HG03565 (cell line): ENCODE results near the gene AK5.

Experiments
- ATAC-seq: cut with Tn5 transposase; IDR thresholded peaks from one replicate; pipeline ENCODE4 v1.9.1; 2021; ENCODE audit warnings: mild to moderate bottlenecking, moderate library complexity; ENCODE audit not compliant: unreplicated experiment

AK5 gene

GRCh38 chr1:77538956-77539518 is 257.2 kb downstream of the AK5 start:
- ATAC-seq, result peak; percentile 67

- no peak for ATAC-seq
These were observed 257.8 kb downstream of the AK5 start for GRCh38 chr1:77539519-77540142.

DNA sequence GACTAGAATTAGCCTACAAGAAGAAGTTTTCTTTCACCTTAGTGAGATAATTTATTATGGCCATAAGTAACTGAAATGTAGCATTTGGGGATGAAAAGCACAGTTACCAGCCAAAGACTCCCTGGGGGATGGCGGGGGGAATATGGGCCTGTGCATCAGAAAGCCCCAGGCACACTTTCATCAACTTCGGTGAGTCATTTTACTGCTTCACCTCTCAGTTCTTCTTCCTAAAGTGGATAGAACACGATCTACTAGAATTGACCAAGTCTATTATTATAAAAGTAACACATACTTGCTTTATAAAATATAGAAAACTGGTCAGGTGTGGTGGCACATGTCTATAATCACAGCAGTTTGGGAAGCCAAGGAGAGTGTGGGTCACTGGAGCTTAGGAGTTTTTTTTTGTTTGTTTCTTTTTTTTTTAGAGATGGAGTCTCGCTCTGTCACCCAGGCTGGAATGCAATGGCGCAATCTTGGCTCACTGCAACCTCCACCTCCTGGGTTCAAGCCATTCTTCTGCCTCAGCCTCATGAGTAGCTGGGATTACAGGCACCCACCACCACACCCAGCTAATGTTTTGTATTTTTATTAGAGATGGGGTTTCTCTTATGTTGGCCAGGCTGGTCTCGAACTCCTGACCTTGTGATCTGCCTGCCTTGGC is 258.8 kb downstream of the AK5 start:
- ATAC-seq, result no peak

GRCh38 chr1:77541162-77541545 is 259.3 kb downstream of the AK5 start:
- ATAC-seq, result peak; percentile 34

DNA sequence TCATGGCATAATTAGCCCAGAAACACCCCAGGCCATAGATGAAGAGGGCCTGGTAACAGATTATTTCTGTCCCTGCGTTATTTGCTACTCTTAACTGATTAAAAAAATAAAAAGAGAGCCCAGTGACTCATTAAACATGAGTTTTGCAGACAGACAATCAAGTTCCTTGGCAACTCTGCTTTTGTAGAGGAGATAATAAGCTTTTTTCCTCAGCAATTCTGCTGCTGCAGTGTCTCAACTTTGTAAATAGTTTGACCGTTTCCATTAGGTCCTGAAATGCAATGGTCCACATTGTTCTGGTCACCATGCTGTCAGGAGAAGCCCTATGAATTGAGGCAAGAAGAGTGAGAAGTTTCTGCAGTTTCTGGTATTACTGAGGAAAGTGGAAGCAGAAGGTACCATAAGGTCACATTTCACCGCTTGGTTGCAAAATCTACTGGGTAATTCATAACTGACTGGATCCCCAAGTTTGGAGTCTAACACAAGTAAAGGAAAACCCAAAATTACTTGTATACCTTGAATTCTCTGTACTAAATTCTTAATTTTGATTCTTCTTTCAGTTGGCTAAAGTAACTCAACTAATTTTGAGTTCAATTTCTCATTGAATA is 261.1 kb downstream of the AK5 start:
- no peak for ATAC-seq

DNA sequence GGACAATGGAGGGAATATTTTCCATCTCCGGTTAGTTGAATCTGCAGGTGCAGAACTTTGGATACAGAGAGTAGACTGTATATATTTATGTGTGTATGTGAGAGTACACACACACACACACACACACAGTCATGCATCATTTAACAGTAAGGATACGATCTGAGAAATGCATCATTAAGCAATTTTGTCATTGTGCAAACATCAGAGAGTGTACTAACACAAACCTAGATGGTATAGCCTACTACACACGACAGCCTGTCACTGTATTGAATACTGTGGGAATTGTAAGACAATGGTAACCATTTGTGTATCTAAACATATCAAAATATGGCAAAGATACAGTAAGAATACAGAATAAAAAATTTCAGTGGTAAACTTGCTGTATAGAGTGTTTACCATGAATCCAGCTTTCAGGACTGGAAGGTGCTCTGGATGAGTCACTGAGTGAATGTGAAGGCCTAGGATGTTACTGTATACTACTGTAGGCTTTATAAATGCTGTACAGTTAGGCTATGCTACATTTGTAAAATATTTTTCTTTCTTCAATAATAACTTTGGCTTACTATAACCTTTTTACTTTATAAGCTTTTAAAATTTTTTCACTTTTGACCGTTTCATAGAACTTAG is 262.1 kb downstream of the AK5 start:
- ATAC-seq, result no peak

GRCh38 chr1:77544845-77545244 is 263.0 kb downstream of the AK5 start:
- ATAC-seq, result no peak

DNA sequence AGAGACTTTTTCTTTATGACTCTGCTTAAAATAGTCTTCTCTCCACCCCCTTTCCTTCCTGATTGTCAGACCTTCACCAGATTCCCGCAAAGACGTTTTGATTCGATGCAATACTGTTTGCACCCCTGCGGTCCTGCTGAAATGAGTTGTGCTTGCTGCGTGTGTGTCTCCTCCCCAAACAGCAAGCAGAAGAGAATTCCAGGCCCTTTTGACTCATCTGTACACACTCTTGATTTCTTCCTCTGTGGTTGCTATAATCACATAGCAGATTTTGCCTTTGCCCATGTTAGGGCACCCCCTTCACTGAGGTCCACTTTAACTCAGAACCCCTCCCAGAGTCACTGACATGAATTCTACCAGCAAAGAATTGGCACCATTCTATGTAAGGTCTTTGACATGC is 264.2 kb downstream of the AK5 start:
- no peak for ATAC-seq

- no peak for ATAC-seq
These were observed 265.1 kb downstream of the AK5 start for GRCh38 chr1:77546890-77547289.

DNA sequence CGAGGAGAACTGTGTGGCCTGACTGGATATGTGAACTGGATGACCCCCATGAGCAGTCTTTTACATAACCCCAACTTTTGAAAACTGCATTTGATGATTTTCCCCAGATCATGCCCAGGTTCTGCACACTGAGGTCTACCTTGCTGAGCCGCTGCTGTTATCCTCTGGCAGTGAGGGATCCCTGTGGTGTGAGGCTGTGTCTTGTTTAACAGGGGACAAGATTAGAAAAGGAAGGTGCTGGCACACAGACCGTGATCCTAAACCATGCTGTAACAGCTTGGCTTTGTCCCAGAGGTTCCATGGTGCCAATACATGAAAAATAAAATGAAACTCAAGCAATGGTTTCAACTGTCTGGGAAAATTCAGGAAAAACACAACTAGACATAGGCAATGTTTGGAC is 266.5 kb downstream of the AK5 start:
- no peak for ATAC-seq

DNA sequence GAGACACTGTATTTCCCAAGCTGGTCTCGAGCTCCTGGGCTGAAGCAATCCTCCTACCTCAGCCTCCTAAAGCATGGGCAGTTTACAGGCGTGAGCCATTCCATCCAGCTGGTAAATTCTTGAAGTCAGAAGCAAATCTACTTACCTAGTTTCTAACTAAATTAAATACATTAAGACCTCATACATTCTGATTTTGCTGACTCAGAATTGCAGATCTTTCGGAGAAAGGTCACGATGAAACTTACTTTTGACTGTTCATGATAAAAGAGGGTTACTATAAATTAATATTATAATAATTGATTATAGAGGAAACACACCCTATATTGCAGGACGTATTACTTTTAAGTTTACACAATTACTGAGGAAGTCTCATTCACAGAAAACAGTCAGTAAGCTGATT is 268.3 kb downstream of the AK5 start:
- ATAC-seq, result no peak

DNA sequence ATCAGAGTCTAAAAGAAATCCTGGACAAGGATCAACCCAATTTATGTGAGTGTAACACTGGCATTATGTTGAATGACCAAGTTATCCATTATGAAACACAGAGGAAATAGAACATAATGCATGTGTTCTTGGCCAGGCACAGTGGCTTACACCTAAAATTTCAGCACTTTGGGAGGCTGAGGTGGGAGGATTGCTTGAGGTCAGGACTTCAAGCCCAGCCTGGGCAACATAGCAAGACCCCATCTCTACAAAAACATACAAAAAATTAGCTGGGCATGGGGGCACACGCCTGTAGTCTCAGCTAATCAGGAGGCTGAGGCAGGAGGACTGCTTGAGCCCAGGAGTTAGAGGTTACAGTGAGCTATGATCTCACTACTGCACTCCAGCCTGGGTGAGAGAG is 270.8 kb downstream of the AK5 start:
- ATAC-seq, result no peak

DNA sequence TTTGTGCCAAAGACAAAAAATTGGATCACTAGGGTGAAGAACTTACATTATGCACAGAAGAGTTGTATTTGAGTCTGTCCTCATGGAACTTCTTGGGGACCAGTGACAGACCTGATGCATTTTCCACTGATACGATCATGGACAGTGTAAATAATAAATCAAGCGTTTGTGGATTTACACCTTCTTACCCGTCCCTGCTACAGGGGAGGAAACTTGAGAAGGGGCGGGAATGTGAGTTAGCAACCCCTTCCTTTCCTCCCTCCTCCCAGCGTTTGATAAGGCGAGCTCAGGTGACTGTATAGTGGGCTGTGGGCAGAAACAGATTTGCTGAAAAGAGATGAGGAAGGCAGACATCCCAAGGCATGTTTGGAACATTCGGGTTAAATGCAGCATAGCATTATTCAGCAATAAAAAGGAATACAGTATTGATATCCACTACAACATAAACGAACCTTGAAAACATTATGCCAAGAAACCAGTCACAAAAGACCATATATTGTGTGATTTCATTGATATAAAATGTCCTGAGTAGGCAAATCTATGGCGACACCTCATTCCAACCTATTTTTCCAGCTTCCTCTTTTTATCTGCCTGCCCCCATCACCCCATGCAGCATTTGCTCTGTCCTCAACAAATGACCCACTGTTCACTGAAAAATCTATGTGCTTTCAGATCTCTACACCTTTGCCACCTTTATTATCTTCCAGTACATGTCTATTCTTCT is 271.9 kb downstream of the AK5 start:
- ATAC-seq, result no peak

DNA sequence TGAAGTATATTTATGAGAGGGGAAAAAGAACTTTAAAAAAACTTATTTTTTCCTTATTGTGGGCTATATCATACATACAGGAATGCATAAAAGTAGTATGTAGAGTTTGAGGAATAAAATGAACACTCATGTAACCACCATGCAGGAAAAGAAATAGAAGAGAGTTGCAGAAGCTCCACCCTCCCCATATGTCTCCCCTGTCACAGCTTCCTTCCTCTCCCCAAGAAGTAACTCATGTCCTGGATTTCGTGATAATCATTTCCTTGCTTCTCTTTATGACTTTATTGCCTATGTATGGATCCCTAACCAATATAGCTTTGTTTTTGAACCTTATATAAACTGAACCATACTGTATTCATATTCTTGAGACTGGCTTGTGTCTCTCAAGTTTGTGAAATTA is 274.2 kb downstream of the AK5 start:
- no peak for ATAC-seq

- ATAC-seq, result no peak
These were observed 275.2 kb downstream of the AK5 start for GRCh38 chr1:77557053-77557452.

- ATAC-seq, result no peak
These were observed 276.9 kb downstream of the AK5 start for GRCh38 chr1:77558591-77559164.

DNA sequence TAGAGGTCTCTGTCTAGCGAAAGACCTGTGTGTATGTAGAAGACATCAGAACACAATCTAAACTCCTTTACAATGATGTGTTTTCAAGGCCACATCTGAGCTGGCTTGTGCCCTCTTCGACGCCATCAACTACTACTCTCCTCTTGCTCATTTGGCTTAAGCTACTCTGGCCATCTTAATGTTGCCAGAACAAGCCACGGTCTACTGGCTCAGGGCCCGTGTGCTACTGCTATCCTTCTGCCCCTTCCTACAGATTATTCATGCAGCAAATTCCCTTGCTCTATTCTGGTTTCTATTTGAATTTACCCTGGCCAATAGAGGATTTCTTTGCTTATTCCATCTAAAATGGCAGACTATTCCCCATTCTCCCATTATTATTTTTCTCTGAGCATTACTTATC is 278.9 kb downstream of the AK5 start:
- no peak for ATAC-seq

DNA sequence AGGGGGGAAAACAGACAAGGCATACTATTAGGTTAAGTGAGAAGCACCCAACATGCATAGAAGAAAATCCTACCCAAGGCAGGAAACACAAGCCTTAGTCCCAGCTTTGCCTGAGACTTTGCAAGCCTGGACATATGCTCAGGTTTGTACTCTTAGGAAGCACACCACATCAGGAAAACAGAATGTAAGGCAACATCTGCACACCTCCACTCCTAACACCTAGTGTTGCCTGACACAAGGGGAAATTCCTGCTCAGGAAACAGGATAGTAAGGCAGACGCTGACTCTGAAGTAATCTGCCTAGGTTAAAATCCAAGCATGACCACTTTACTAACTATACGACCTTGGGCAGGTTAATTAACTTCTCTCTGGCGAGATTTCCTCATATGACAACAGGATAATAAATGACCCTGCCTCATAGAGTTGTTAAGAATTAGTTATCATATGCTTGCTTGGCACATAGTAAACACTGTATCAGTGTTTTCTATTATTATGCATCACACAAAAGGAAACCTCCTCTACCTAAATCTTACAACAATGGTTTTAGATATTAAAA is 280.9 kb downstream of the AK5 start:
- ATAC-seq, result no peak

- no peak for ATAC-seq
These were observed 283.5 kb downstream of the AK5 start for GRCh38 chr1:77565321-77565720.

DNA sequence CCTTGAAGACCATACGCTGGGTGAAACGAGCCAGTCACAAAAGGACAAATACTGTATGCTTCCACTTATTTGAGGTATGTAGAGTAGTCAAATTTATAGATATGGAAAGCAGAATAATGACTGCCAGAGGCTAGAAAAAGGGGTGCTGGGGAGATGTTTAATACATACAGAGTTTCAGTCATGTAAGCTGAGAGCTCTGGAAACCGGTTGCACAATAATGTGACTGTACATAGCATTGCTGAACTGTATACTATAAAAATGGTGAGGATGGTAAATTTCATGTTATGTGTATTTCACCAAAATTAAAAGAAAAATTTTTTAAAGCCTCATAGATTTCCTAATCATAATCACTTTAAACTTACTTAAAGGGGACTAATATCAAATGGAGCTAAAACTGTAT is 289.8 kb downstream of the AK5 start:
- no peak for ATAC-seq

DNA sequence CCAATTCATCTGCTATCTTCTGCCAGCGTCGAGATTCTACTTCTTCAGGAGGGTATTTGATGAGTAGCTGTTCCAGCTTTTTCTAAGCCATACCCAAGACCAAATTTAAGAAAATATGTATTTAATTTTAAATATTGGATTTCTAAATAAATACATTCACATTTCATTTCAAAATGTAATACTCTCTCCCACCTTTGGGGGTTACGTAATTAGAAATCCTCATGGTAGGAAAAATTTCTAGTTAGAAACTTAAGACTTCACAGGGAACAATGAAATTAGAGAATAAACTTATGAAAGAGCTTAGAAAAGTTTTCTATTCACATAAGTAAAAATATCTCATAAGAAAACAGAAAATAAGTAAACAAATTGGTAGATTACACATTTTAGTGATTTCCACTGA is 297.7 kb downstream of the AK5 start:
- ATAC-seq, result no peak
